AG09319 (cell line): Measurements from ENCODE around the gene CHIC2.
"Not testable (repeated sequence)": the region's sequence is repeated elsewhere in the genome, so short reads cannot be mapped to it uniquely, and the experiment has no call there.

Source experiments
- DNase-seq: peaks from one replicate; pipeline ENCODE4 v3.0.0-alpha.2; 2010; ENCODE audit warnings: low read depth; ENCODE audit errors: extremely low read depth
- TF ChIP-seq, protein P1 (sequence below): IDR thresholded peaks from 2 replicates; pipeline ENCODE4 v1.5.1; 2011; ENCODE audit warnings: low read depth, mild to moderate bottlenecking, inconsistent platforms, low read length, moderate library complexity

The CHIC2 gene

DNA sequence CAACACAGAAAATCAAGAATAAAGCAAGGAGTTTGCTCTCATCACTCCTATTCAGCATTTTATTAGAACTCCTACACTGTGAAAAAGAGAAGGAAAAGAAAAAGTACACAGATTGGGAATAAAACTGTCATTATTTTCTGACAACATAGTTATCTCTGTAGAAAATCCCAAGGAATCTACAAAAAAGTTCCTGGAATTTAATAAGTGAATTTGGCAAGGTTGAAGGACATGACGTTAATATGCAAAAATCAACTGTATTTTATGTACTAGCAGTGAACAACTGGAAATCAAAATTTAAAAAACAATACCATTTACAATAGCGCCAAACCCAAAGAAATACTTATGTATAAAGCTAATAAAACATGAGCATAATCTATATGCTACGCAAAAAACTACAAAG, 26.3 kb downstream of the CHIC2 start:
- TF ChIP-seq, protein P1, sequence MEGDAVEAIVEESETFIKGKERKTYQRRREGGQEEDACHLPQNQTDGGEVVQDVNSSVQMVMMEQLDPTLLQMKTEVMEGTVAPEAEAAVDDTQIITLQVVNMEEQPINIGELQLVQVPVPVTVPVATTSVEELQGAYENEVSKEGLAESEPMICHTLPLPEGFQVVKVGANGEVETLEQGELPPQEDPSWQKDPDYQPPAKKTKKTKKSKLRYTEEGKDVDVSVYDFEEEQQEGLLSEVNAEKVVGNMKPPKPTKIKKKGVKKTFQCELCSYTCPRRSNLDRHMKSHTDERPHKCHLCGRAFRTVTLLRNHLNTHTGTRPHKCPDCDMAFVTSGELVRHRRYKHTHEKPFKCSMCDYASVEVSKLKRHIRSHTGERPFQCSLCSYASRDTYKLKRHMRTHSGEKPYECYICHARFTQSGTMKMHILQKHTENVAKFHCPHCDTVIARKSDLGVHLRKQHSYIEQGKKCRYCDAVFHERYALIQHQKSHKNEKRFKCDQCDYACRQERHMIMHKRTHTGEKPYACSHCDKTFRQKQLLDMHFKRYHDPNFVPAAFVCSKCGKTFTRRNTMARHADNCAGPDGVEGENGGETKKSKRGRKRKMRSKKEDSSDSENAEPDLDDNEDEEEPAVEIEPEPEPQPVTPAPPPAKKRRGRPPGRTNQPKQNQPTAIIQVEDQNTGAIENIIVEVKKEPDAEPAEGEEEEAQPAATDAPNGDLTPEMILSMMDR = no peak
- no peak for DNase-seq

DNA sequence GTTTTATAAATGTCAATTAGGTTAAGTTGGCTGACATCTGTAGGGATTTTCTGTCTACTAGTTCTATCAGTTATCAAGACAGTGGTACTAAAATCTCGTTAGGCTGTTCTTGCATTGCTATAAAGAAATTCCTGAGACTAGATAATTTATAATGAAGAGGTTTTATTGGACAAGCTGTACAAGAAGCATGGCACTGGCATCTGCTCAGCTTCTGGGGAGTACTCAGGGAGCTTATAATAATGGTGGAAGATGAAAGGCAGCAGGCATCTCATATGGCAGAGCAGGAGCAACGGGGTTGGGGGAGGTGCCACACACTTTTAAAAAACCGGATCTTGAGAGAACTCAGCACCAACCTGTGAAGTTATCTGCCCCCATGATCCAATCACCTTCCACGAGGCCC, 28.2 kb downstream of the CHIC2 start:
- TF ChIP-seq, protein P1 = no peak
- no peak for DNase-seq

DNA sequence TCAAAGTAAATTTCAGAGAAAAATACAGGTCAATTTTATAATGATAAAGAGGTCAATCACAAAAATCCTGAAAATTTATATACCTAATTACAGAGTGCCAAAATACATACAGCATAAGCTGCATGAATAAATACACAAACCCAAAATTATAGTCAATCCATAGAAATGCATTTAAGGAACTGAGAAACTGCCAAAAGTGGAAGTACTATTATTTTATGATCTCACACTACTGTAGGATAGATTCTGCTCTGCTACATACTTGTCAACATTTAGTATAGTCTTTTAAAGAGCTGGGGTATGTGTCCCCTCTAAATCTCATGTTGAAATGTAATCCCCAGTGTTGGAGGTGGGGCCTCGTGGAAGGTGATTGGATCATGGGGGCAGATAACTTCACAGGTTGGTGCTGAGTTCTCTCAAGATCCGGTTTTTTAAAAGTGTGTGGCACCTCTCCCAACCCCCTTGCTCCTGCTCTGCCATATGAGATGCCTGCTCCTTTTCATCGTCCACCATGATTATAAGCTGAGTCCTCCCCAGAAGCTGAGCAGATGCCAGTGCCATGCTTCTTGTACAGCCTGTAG, 31.8 kb downstream of the CHIC2 start:
- DNase-seq = no peak
- TF ChIP-seq, protein P1 = no peak

DNA sequence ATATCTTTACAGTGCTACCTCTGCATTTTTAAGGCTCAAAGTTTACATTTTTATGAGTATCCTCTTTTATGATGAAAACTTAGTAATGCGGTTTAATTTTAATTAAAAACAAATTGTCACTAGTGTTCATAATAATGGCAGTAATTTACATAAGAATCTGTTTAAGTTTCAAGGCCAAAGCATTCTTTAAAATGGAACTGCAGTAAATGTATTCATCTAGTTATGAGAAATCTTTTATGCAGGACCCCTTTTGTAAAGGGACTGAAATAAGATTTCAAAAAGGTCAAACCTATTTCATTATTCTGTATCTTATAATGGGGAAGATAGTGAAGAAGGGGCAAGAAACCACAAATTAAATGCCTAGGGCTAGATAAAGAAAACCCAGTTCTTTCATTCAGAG, 37.1 kb downstream of the CHIC2 start:
- DNase-seq = no peak
- TF ChIP-seq, protein P1 = no peak

DNA sequence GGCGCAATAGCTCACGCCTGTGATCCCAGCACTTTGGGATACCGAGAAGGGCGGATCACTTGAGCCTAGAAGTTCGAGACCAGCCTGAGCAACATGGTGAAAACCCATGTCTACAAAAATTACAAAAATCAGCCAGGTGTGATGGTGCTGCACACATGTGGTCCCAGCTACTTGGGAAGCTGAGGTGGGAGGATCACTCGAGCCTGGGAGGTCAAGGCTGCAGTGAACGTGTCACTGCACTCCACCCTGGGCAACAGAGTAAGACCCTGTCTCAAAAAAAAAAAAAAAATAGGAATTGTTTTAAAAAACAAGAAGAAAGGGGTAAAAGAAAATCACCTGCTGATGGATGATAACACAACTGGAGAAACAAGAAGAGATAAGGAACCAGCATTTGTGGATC, 38.8 kb downstream of the CHIC2 start:
- TF ChIP-seq, protein P1 = no peak
- DNase-seq = no peak

DNA sequence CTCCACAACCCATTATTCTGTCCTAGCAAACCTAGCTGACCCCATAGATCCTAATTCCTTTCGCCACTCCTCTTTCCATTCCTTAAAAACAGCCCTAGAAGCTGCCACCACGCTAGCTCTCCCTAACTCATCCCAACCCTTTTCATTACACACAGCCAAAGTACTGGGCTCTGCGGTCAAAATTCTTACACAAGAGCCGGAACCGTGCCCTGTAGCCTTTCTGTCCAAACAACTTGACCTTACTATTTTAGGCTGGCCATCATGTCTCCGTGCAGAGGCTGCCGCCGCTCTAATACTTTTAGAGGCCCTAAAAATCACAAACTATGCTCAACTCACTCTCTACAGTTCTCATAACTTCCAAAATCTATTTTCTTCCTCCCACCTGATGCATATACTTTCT, 41.4 kb downstream of the CHIC2 start:
- not testable (repeated sequence) for DNase-seq

DNA sequence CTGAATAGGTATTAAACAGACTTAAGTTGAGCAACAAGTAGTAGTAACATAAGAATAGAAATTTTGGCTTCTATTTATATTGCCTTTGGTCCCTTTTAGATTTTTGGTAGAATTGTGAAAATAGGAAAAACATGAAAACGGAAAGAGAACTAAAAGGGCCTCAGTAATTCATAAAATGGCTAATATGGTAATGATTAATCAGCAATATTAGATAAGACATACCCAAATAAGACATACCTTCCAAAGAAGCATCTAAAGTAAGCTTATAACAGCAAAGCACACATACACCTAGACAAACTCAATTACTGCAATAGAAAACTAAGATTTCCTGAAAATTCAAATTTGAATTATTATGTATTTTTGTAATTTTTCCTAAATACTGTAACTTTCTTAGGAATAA, 46.4 kb downstream of the CHIC2 start:
- TF ChIP-seq, protein P1 = no peak
- no peak for DNase-seq

DNA sequence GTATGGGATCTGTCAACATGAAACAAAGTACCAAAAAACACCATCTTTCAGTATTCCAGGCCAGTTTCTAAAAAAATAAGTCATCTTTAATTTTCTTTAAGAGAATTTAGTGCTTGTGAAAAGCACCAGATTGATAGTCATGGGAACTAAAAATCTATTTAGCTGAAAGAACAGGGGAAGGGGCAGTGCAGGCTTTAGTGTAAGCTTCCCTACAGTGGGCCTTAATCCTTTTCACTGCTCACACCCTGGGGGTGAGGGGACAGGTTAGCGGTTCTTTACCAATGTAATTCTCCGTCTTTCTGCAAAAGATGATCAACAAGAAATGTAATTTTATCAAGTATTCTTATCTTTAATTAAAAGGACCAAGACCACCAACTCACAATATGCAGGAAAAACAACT, 47.1 kb downstream of the CHIC2 start:
- TF ChIP-seq, protein P1 = no peak

More for the DNA sequence above, 47.1 kb downstream of the CHIC2 start:
- no peak for DNase-seq
